ENCODE measurements around the gene ULK4.
"Not testable (repeated sequence)": the region's sequence is repeated elsewhere in the genome, so short reads cannot be mapped to it uniquely, and the experiment has no call there.

The ULK4 gene

GRCh38 chr3:41874022-41874421 is 87.9 kb downstream of the ULK4 start:
- DNase-seq (ENCODE audit: low read depth, low spot score) = no peak
- H3K27ac ChIP-seq = no peak overlapping the region

GRCh38 chr3:41872157-41872556 is 89.7 kb downstream of the ULK4 start:
- no peak for DNase-seq (ENCODE audit: low read depth, low spot score)
- H3K27ac ChIP-seq = no peak overlapping the region

- H3K27ac ChIP-seq = no peak overlapping the region
- DNase-seq (ENCODE audit: low read depth, low spot score) = no peak
Observed at GRCh38 chr3:41867533-41867932, 94.4 kb downstream of the ULK4 start.

- DNase-seq (ENCODE audit: low read depth, low spot score) = no peak
- H3K27ac ChIP-seq = no peak overlapping the region
Observed at GRCh38 chr3:41866298-41866697, 95.6 kb downstream of the ULK4 start.

- no peak overlapping the region for H3K27ac ChIP-seq
- peak; percentile 8 for DNase-seq (ENCODE audit: low read depth, low spot score)
Observed at GRCh38 chr3:41863024-41863423, 98.9 kb downstream of the ULK4 start.

GRCh38 chr3:41860489-41860888 is 101.4 kb downstream of the ULK4 start:
- not testable (repeated sequence) for DNase-seq (ENCODE audit: low read depth, low spot score); H3K27ac ChIP-seq

GRCh38 chr3:41854956-41855355 is 106.9 kb downstream of the ULK4 start:
- no peak overlapping the region for H3K27ac ChIP-seq
- no peak for DNase-seq (ENCODE audit: low read depth, low spot score)

- DNase-seq (ENCODE audit: low read depth, low spot score) = no peak
Observed at GRCh38 chr3:41853540-41854196, 108.2 kb downstream of the ULK4 start.

GRCh38 chr3:41848753-41849574 is 112.9 kb downstream of the ULK4 start:
- DNase-seq (ENCODE audit: low read depth, low spot score) = no peak
- H3K27ac ChIP-seq = no peak overlapping the region

More at GRCh38 chr3:41853540-41854196, 108.2 kb downstream of the ULK4 start:
- H3K27ac ChIP-seq = no peak overlapping the region

- H3K27ac ChIP-seq = no peak overlapping the region
- no peak for DNase-seq (ENCODE audit: low read depth, low spot score)
Observed at GRCh38 chr3:41847679-41848078, 114.2 kb downstream of the ULK4 start.

GRCh38 chr3:41846850-41847249 is 115.1 kb downstream of the ULK4 start:
- DNase-seq (ENCODE audit: low read depth, low spot score) = no peak

GRCh38 chr3:41845826-41846225 is 116.1 kb downstream of the ULK4 start:
- no peak for DNase-seq (ENCODE audit: low read depth, low spot score)
- no peak overlapping the region for H3K27ac ChIP-seq

More at GRCh38 chr3:41846850-41847249, 115.1 kb downstream of the ULK4 start:
- no peak overlapping the region for H3K27ac ChIP-seq

- not testable (repeated sequence) for DNase-seq (ENCODE audit: low read depth, low spot score); H3K27ac ChIP-seq
Observed at GRCh38 chr3:41844256-41844655, 117.6 kb downstream of the ULK4 start.

GRCh38 chr3:41840936-41841668 is 120.8 kb downstream of the ULK4 start:
- H3K27ac ChIP-seq = not testable (repeated sequence)

GRCh38 chr3:41836360-41837134 is 125.4 kb downstream of the ULK4 start:
- H3K27ac ChIP-seq = no peak overlapping the region
- peak; percentile 5 for DNase-seq (ENCODE audit: low read depth, low spot score)

More at GRCh38 chr3:41840936-41841668, 120.8 kb downstream of the ULK4 start:
- DNase-seq (ENCODE audit: low read depth, low spot score) = not testable (repeated sequence)

- no peak for DNase-seq (ENCODE audit: low read depth, low spot score)
- H3K27ac ChIP-seq = no peak overlapping the region
Observed at GRCh38 chr3:41833628-41834027, 128.3 kb downstream of the ULK4 start.

- H3K27ac ChIP-seq = no peak overlapping the region
- no peak for DNase-seq (ENCODE audit: low read depth, low spot score)
Observed at GRCh38 chr3:41819236-41819635, 142.7 kb downstream of the ULK4 start.

GRCh38 chr3:41808618-41809017 is 153.3 kb downstream of the ULK4 start:
- H3K27ac ChIP-seq = no peak overlapping the region

GRCh38 chr3:41808152-41808551 is 153.8 kb downstream of the ULK4 start:
- H3K27ac ChIP-seq = no peak overlapping the region
- DNase-seq (ENCODE audit: low read depth, low spot score) = peak; percentile 8

More at GRCh38 chr3:41808618-41809017, 153.3 kb downstream of the ULK4 start:
- no peak for DNase-seq (ENCODE audit: low read depth, low spot score)

All from epithelial cell of prostate (primary cell).